ENCODE measurements around the gene SLC7A8.

DNA sequence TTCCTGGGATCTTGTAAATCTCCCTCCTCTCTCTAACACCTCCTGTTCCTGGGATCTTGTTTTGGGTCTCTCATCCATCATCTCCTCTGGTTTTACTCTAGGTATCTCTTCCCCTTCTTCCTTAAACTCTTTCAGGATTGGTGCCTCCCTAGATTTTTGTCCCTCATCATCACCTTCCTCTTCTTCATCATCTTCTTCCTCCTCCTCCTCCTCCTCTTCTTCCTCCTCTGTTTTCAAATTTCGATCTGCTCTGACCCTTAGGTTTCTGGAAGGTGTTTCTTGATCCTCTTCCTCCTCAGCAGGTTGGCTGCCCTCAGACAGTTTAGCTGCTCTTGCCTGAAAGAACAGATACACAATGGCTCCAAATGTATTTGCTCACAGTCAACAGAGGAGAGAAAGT lies 103.0 kb downstream of the SLC7A8 start:
- TF ChIP-seq, protein P1, sequence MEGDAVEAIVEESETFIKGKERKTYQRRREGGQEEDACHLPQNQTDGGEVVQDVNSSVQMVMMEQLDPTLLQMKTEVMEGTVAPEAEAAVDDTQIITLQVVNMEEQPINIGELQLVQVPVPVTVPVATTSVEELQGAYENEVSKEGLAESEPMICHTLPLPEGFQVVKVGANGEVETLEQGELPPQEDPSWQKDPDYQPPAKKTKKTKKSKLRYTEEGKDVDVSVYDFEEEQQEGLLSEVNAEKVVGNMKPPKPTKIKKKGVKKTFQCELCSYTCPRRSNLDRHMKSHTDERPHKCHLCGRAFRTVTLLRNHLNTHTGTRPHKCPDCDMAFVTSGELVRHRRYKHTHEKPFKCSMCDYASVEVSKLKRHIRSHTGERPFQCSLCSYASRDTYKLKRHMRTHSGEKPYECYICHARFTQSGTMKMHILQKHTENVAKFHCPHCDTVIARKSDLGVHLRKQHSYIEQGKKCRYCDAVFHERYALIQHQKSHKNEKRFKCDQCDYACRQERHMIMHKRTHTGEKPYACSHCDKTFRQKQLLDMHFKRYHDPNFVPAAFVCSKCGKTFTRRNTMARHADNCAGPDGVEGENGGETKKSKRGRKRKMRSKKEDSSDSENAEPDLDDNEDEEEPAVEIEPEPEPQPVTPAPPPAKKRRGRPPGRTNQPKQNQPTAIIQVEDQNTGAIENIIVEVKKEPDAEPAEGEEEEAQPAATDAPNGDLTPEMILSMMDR (conservative IDR thresholded peaks at IDR 0.05 in 1 of 2, IDR thresholded peaks at IDR 0.05 in 1 of 2; ENCODE audit: low read depth in 1 of 2, low read length in 2 of 2), result no peak
- TF ChIP-seq EZH2 (IDR thresholded peaks at IDR 0.05; ENCODE audit: low read length, missing control alignments), result no peak
